Left ventricle myocardium inferior (tissue), 1 donor: ENCODE results near the gene TYRP1. TPM values are rescaled to one million over a fixed set of nuclear protein-coding genes. Genes with fewer than 3 reads are reported as not detected.

Experiments used
- DNase-seq: peaks from one replicate; pipeline ENCODE4 v3.0.0-alpha.2; 2020
- H3K27ac ChIP-seq: fragments of 200-600 bp; replicated peaks from 2 replicates; pipeline ENCODE4 v1.8.0; 2021
- H3K27me3 ChIP-seq: fragments of 200-600 bp; 2 replicates; pipeline ENCODE4 v1.8.0; 2021; ENCODE audit warnings: low read depth
- H3K36me3 ChIP-seq: fragments of 200-600 bp; 2 replicates; pipeline ENCODE4 v1.8.0; 2021
- H3K4me1 ChIP-seq: fragments of 200-600 bp; 2 replicates; pipeline ENCODE4 v1.8.0; 2021
- H3K4me3 ChIP-seq: fragments of 200-600 bp; 2 replicates; pipeline ENCODE4 v1.8.0; 2021; ENCODE audit warnings: mild to moderate bottlenecking, moderate library complexity
- H3K9me3 ChIP-seq: fragments of 200-600 bp; replicated peaks from 2 replicates; pipeline ENCODE4 v1.8.0; 2021
- CTCF ChIP-seq: fragments of 200-600 bp; IDR thresholded peaks from 2 replicates; pipeline ENCODE4 v1.8.0; 2021; ENCODE audit warnings: antibody characterized with exemption, mild to moderate bottlenecking, borderline replicate concordance
- intact Hi-C: fragments of 100-400 bp; cut with micrococcal nuclease; formaldehyde crosslinking; loops from one replicate; pipeline ENCODE4 v1.11.0; 2022
- total RNA-seq: library from RNA; stranded (reverse); fragmentation: NEBNext Ultra II Directional; extraction: Animal tissue kit (Norgen Biotek cat#: 25700); gene quantifications from one replicate; pipeline ENCODE4 v1.2.1, GENCODE V29; 2021
- donor health status: DM: no; HTN: yes; CAD: no; lungs with severe emphysema.

The TYRP1 gene
- total RNA-seq, 1 donor from 2014 or later, result 74.1 TPM

- no peaks in the 10 kb centered on the region for H3K9me3 ChIP-seq
- H3K4me3 ChIP-seq, result no peak overlapping the region
- no peak for DNase-seq
- no peaks in the 10 kb centered on the region for H3K27me3 ChIP-seq
- H3K27ac ChIP-seq, result no peak overlapping the region
- H3K4me1 ChIP-seq, result no peaks in the 10 kb centered on the region
- TF ChIP-seq CTCF, result no peak
- intact Hi-C loops, result loop anchor here (10.0 kb wide), 1 partner anchor 55 kb away; no protein-coding TSS in a partner anchor
- H3K36me3 ChIP-seq, result no peaks in the 10 kb centered on the region
Measured at GRCh38 chr9:12759761-12760160, 66.6 kb downstream of the TYRP1 start.

Other genes with a start within 250 kb of the TYRP1 start
- 2.6 TPM for gene LURAP1L, start 81.6 kb downstream of the TYRP1 start, total RNA-seq